Neural cell (in vitro differentiated cells): ENCODE results near the gene PHLDB1. TPM values are rescaled to one million over a fixed set of nuclear protein-coding genes. Genes with fewer than 3 reads are reported as not detected.

Source experiments
- H2AFZ ChIP-seq: fragments of 200-600, 300-800 bp; sonication (generic), shearing (Covaris generic); 2 replicates; pipeline ENCODE4 v1.6.0; 2014; ENCODE audit warnings: low read depth, mild to moderate bottlenecking, antibody characterized with exemption, low read length, moderate library complexity
- H3F3A ChIP-seq: fragments of 200-600 bp; shearing (Covaris generic); 2 replicates; pipeline ENCODE4 v1.6.1; 2016; ENCODE audit warnings: mild to moderate bottlenecking, moderate library complexity, mixed read lengths, antibody characterized with exemption, low read length; ENCODE audit not compliant: insufficient read depth, poor library complexity, severe bottlenecking
- H3K27ac ChIP-seq: fragments of 200-600, 300-800 bp; sonication (generic), shearing (Covaris generic); 2 replicates; pipeline ENCODE4 v1.5.1; 2014; ENCODE audit warnings: mild to moderate bottlenecking, low read length, moderate library complexity
- H3K27me3 ChIP-seq: fragments of 300-800, 200-600 bp; sonication (generic), shearing (Covaris generic); 2 replicates; pipeline ENCODE4 v1.6.0; 2014; ENCODE audit warnings: mild to moderate bottlenecking, low read depth, low read length, moderate library complexity; ENCODE audit not compliant: insufficient read depth
- H3K36me3 ChIP-seq: fragments of 300-800, 200-600 bp; sonication (generic), shearing (Covaris generic); 2 replicates; pipeline ENCODE4 v1.5.1; 2014; ENCODE audit warnings: mild to moderate bottlenecking, antibody characterized with exemption, low read length, moderate library complexity; ENCODE audit not compliant: insufficient read depth
- H3K4me2 ChIP-seq: fragments of 300-800, 200-600 bp; sonication (generic), shearing (Covaris generic); 2 replicates; pipeline ENCODE4 v1.6.0; 2014; ENCODE audit warnings: mild to moderate bottlenecking, low read length
- H3K4me3 ChIP-seq: fragments of 300-800, 200-600 bp; sonication (generic), shearing (Covaris generic); 2 replicates; pipeline ENCODE4 v1.5.1; 2014; ENCODE audit warnings: mild to moderate bottlenecking, low read length, moderate library complexity
- H3K79me2 ChIP-seq: fragments of 200-600 bp; shearing (Covaris generic); replicated peaks from 2 replicates; pipeline ENCODE4 v1.6.0; 2014; ENCODE audit warnings: mild to moderate bottlenecking, low read length, moderate library complexity; ENCODE audit not compliant: insufficient read depth
- H3K9ac ChIP-seq: fragments of 300-800, 200-600 bp; sonication (generic), shearing (Covaris generic); 2 replicates; pipeline ENCODE4 v1.6.1; 2016; ENCODE audit warnings: mild to moderate bottlenecking, low read length, mixed read lengths
- H3K9me2 ChIP-seq: fragments of 200-600 bp; shearing (Covaris generic); 2 replicates; pipeline ENCODE4 v1.6.1; 2016; ENCODE audit warnings: mild to moderate bottlenecking, low read length, mixed read lengths; ENCODE audit not compliant: insufficient read depth
- H3K9me3 ChIP-seq: fragments of 200-600, 300-800 bp; sonication (generic), shearing (Covaris generic); 2 replicates; pipeline ENCODE4 v1.6.1; 2016; ENCODE audit warnings: mild to moderate bottlenecking, mixed run types, low read length, moderate library complexity, mixed read lengths
- H4K20me1 ChIP-seq: fragments of 200-600 bp; shearing (Covaris generic); 2 replicates; pipeline ENCODE4 v1.6.1; 2016; ENCODE audit warnings: mild to moderate bottlenecking, mixed run types; ENCODE audit not compliant: insufficient read depth
- CTCF ChIP-seq: fragments of 450-650 bp; IDR thresholded peaks from 2 replicates; pipeline ENCODE4 v1.5.1; 2014; ENCODE audit warnings: antibody characterized with exemption, mild to moderate bottlenecking, moderate library complexity; ENCODE audit not compliant: poor library complexity, severe bottlenecking
- EP300 ChIP-seq: fragments of 450-650 bp; conservative IDR thresholded peaks from 2 replicates; pipeline ENCODE4 v1.6.1; 2014; ENCODE audit warnings: antibody characterized with exemption, mild to moderate bottlenecking, moderate library complexity; ENCODE audit not compliant: poor library complexity, severe bottlenecking
- EZH2 ChIP-seq: fragments of 200-600, 300-800 bp; shearing (Covaris generic), sonication (generic); IDR thresholded peaks from 2 replicates; pipeline ENCODE4 v1.6.1; 2014; ENCODE audit warnings: antibody characterized with exemption, low read length, borderline replicate concordance, mild to moderate bottlenecking; ENCODE audit not compliant: insufficient read depth, poor library complexity, severe bottlenecking
- MXI1 ChIP-seq: fragments of 450-650 bp; conservative IDR thresholded peaks from 2 replicates; pipeline ENCODE4 v1.6.1; 2014; ENCODE audit warnings: antibody characterized with exemption, mild to moderate bottlenecking; ENCODE audit not compliant: poor library complexity, severe bottlenecking
- POLR2AphosphoS5 ChIP-seq: IDR thresholded peaks from 2 replicates; pipeline ENCODE4 v1.6.1; 2012
- RAD21 ChIP-seq: fragments of 450-650 bp; conservative IDR thresholded peaks from 2 replicates; pipeline ENCODE4 v1.6.1; 2014; ENCODE audit warnings: antibody characterized with exemption, mild to moderate bottlenecking, moderate library complexity
- REST ChIP-seq: IDR thresholded peaks from 2 replicates; pipeline ENCODE4 v1.6.1; 2012; ENCODE audit warnings: borderline replicate concordance
- SMC3 ChIP-seq: fragments of 450-650 bp; conservative IDR thresholded peaks from 2 replicates; pipeline ENCODE4 v1.6.1; 2014; ENCODE audit warnings: antibody characterized with exemption, mild to moderate bottlenecking, moderate library complexity; ENCODE audit not compliant: poor library complexity
- TAF1 ChIP-seq: IDR thresholded peaks from 2 replicates; pipeline ENCODE4 v1.6.1; 2012; ENCODE audit warnings: low read depth
- polyA plus RNA-seq: library from polyadenylated mRNA; depleted of rRNA; stranded (reverse); fragments of >200 nt; gene quantifications from 2 replicates; pipeline ENCODE4 v1.2.3, GENCODE V29; 2014

The PHLDB1 gene
- polyA plus RNA-seq, 1 donor from 2014 or later = 114 TPM

GRCh38 chr11:118636569-118637290, 29.3 kb downstream of the PHLDB1 start:
- Histone ChIP-seq H3K27me3 (no peaks in the 10 kb centered on the region), H3K4me3 (no peak overlapping the region), H4K20me1 (no peaks in the 10 kb centered on the region), H3F3A (no peaks in the 10 kb centered on the region), H3K27ac (no peak overlapping the region), H3K36me3 (peaks cover 7% of the 10 kb centered on the region), H3K79me2 (no peaks in the 10 kb centered on the region), H3K4me2 (no peak overlapping the region), H3K9ac (no peak overlapping the region), H2AFZ (no peak overlapping the region), H3K9me3 (no peaks in the 10 kb centered on the region), H3K9me2 (no peaks in the 10 kb centered on the region)
- TF ChIP-seq EP300 (no peak), CTCF (no peak), RAD21 (no peak), EZH2 (no peak), TAF1 (no peak), SMC3 (no peak), POLR2AphosphoS5 (no peak), MXI1 (no peak), REST (no peak)

GRCh38 chr11:118638726-118639125, 31.3 kb downstream of the PHLDB1 start:
- no peaks in the 10 kb centered on the region for H3K9me2 ChIP-seq
- H4K20me1 ChIP-seq = no peaks in the 10 kb centered on the region
- TF ChIP-seq SMC3 (no peak), CTCF (no peak), POLR2AphosphoS5 (no peak), RAD21 (no peak), EP300 (no peak)
- H2AFZ ChIP-seq = no peak overlapping the region
- H3K9ac ChIP-seq = no peak overlapping the region
- H3K79me2 ChIP-seq = no peaks in the 10 kb centered on the region
- peaks cover 5% of the 10 kb centered on the region for H3K36me3 ChIP-seq
- H3K27me3 ChIP-seq = no peaks in the 10 kb centered on the region
- no peak overlapping the region for H3K27ac ChIP-seq
- no peaks in the 10 kb centered on the region for H3K9me3 ChIP-seq
- H3K4me2 ChIP-seq = no peak overlapping the region
- H3K4me3 ChIP-seq = no peak overlapping the region
- H3F3A ChIP-seq = no peaks in the 10 kb centered on the region
